OCI-LY3 (cell line): ENCODE measurements around the gene ZBTB11.
"Not testable (repeated sequence)": the region's sequence is repeated elsewhere in the genome, so short reads cannot be mapped to it uniquely, and the experiment has no call there.

Experiments used
- H2AFZ ChIP-seq: fragments of 200-600, 300-600 bp; shearing (Covaris generic); 2 replicates; pipeline ENCODE4 v1.6.0; 2014; ENCODE audit warnings: antibody characterized with exemption, low read depth, low read length
- H3K27ac ChIP-seq: fragments of 200-600, 300-600 bp; sonication (generic); 2 replicates; pipeline ENCODE4 v1.5.1; 2014; ENCODE audit warnings: mild to moderate bottlenecking, low read length, moderate library complexity, mixed read lengths
- H3K27me3 ChIP-seq: fragments of 200-600, 300-600 bp; sonication (generic); 2 replicates; pipeline ENCODE4 v1.6.1; 2014; ENCODE audit warnings: low read depth, low read length, mixed read lengths
- H3K36me3 ChIP-seq: fragments of 200-600, 300-600 bp; sonication (generic); replicated peaks from 2 replicates; pipeline ENCODE3; 2014; ENCODE audit warnings: low read depth, low read length, mixed read lengths
- H3K4me1 ChIP-seq: fragments of 300-600, 200-600 bp; sonication (generic); 2 replicates; pipeline ENCODE4 v1.6.1; 2014; ENCODE audit warnings: low read length, mixed read lengths
- H3K4me2 ChIP-seq: fragments of 200-600, 300-600 bp; sonication (generic); 2 replicates; pipeline ENCODE4 v1.6.1; 2014; ENCODE audit warnings: low read length, mixed read lengths
- H3K4me3 ChIP-seq: fragments of 300-600, 200-600 bp; sonication (generic); 2 replicates; pipeline ENCODE4 v1.5.1; 2014; ENCODE audit warnings: antibody characterized with exemption, mild to moderate bottlenecking, low read length, moderate library complexity
- H3K79me2 ChIP-seq: fragments of 300-600, 200-600 bp; shearing (Covaris generic); 2 replicates; pipeline ENCODE4 v1.6.1; 2014; ENCODE audit warnings: mild to moderate bottlenecking, low read length, mixed read lengths
- H3K9ac ChIP-seq: fragments of 300-600, 200-600 bp; shearing (Covaris generic); 2 replicates; pipeline ENCODE4 v1.6.0; 2014; ENCODE audit warnings: mild to moderate bottlenecking, low read length, moderate library complexity
- H3K9me3 ChIP-seq: fragments of 200-600, 300-600 bp; shearing (Covaris generic); 2 replicates; pipeline ENCODE4 v1.6.1; 2014; ENCODE audit warnings: low read length, mixed read lengths; ENCODE audit not compliant: insufficient read depth
- H4K20me1 ChIP-seq: fragments of 200-600, 300-600 bp; sonication (generic); 2 replicates; pipeline ENCODE4 v1.6.1; 2016; ENCODE audit warnings: low read length, mixed read lengths; ENCODE audit not compliant: insufficient read depth
- CTCF ChIP-seq: fragments of 200-600, 300-600 bp; sonication (generic); IDR thresholded peaks from 2 replicates; pipeline ENCODE4 v1.5.1; 2014; ENCODE audit warnings: antibody characterized with exemption, low read length, low read depth
- EZH2phosphoT487 ChIP-seq: fragments of 200-600 bp; shearing (Covaris generic); IDR thresholded peaks from 2 replicates; pipeline ENCODE4 v1.6.1; 2018; ENCODE audit warnings: antibody characterized with exemption, mixed run types, low read depth

The ZBTB11 gene

GRCh38 chr3:101719604-101720185, 42.8 kb upstream of the ZBTB11 start:
- no peak overlapping the region for H3K9ac ChIP-seq
- no peak overlapping the region for H3K4me2 ChIP-seq
- no peaks in the 10 kb centered on the region for H3K9me3 ChIP-seq
- no peaks in the 10 kb centered on the region for H3K27me3 ChIP-seq
- no peak overlapping the region for H2AFZ ChIP-seq
- H3K27ac ChIP-seq: no peak overlapping the region
- peaks cover 25% of the 10 kb centered on the region for H3K4me1 ChIP-seq
- H4K20me1 ChIP-seq: no peaks in the 10 kb centered on the region
- no peaks in the 10 kb centered on the region for H3K36me3 ChIP-seq
- H3K4me3 ChIP-seq: no peak overlapping the region
- no peaks in the 10 kb centered on the region for H3K79me2 ChIP-seq
- no peak for TF ChIP-seq CTCF
- TF ChIP-seq EZH2phosphoT487: no peak

DNA sequence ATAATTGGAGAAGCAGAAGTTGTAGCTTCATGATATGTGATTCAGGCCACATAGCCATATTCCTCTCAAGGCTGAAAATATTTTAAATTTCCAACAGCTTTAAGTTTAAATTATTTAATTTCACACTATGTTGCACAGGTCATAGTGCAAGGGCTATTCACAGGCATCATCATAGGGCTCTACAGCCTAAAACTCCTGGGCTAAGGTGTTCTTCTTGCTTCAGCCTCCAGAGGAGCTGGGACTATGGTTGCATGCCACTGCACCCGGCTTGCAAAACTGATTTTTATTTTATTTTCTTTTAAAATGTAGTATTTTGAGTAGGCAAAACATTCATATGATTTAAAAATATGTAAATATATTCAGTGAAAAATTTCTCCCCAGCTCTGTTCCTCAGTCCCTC, 41.5 kb upstream of the ZBTB11 start:
- Histone ChIP-seq H3K9ac (no peak overlapping the region), H4K20me1 (no peaks in the 10 kb centered on the region), H3K79me2 (no peaks in the 10 kb centered on the region), H3K9me3 (no peaks in the 10 kb centered on the region), H3K4me1 (peaks cover 25% of the 10 kb centered on the region), H3K27me3 (no peaks in the 10 kb centered on the region), H3K27ac (no peak overlapping the region), H3K36me3 (no peaks in the 10 kb centered on the region), H2AFZ (no peak overlapping the region), H3K4me3 (no peak overlapping the region), H3K4me2 (no peak overlapping the region)
- TF ChIP-seq EZH2phosphoT487: no peak
- no peak for TF ChIP-seq CTCF

GRCh38 chr3:101709126-101709525, 32.2 kb upstream of the ZBTB11 start:
- TF ChIP-seq EZH2phosphoT487 (no peak), CTCF (no peak)
- Histone ChIP-seq H3K9me3 (no peaks in the 10 kb centered on the region), H3K79me2 (no peaks in the 10 kb centered on the region), H3K4me2 (no peak overlapping the region), H4K20me1 (no peaks in the 10 kb centered on the region), H3K4me1 (peaks cover 8% of the 10 kb centered on the region), H2AFZ (no peak overlapping the region), H3K36me3 (no peaks in the 10 kb centered on the region), H3K4me3 (no peak overlapping the region), H3K9ac (no peak overlapping the region), H3K27me3 (no peaks in the 10 kb centered on the region), H3K27ac (no peak overlapping the region)

- not testable (repeated sequence) for H3K79me2 ChIP-seq, H4K20me1 ChIP-seq, H3K9me3 ChIP-seq, H3K27me3 ChIP-seq, H2AFZ ChIP-seq, H3K4me2 ChIP-seq, H3K27ac ChIP-seq, H3K4me3 ChIP-seq, H3K36me3 ChIP-seq, H3K9ac ChIP-seq
- peaks cover 25% of the 10 kb centered on the region for H3K4me1 ChIP-seq
Measured at GRCh38 chr3:101704639-101705038, 27.7 kb upstream of the ZBTB11 start.

DNA sequence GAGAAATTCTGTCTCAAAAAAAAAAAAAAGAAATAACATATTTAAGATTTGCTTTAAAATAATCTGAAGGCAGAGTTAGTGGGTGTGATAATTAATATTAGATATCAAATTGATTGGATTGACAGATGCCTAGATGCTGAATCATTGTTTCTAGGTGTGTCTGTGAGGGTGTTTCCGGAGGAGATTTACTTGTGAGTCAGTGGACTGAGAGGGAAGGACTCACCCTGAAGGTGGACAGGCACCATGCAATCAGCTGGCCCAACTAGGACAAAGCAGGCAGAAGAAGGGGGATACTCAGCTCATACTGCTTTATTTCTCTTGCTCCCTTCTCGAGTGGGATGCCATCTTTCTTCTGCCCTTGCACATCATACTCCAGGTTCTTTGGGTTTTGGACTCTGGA, 26.2 kb upstream of the ZBTB11 start:
- no peak overlapping the region for H3K9ac ChIP-seq
- no peak overlapping the region for H3K27ac ChIP-seq
- H3K4me2 ChIP-seq: no peak overlapping the region
- no peak overlapping the region for H3K4me3 ChIP-seq
- H3K36me3 ChIP-seq: no peaks in the 10 kb centered on the region
- peaks cover 25% of the 10 kb centered on the region for H3K4me1 ChIP-seq
- H2AFZ ChIP-seq: no peak overlapping the region
- H3K9me3 ChIP-seq: no peaks in the 10 kb centered on the region
- H4K20me1 ChIP-seq: no peaks in the 10 kb centered on the region
- no peaks in the 10 kb centered on the region for H3K79me2 ChIP-seq
- no peak for TF ChIP-seq CTCF
- TF ChIP-seq EZH2phosphoT487: no peak
- H3K27me3 ChIP-seq: no peaks in the 10 kb centered on the region
